Stimulated activated CD4-positive, alpha-beta T cell treated with anti-CD3 and anti-CD28 coated beads, Interleukin-1b, Interleukin-23, amount 100 ng/mL, for 48 hours (primary cell): ENCODE measurements around the gene LARGE2.

Source experiments
- DNase-seq: peaks from one replicate; pipeline ENCODE4 v3.0.0-alpha.2; 2020

The LARGE2 gene

GRCh38 chr11:45930951-45931570 is 8.6 kb downstream of the LARGE2 start:
- DNase-seq = no peak

GRCh38 chr11:45931739-45932138 is 9.3 kb downstream of the LARGE2 start:
- DNase-seq = no peak

- no peak for DNase-seq
Measured at GRCh38 chr11:45932217-45932616, 9.8 kb downstream of the LARGE2 start.

- no peak for DNase-seq
Measured at GRCh38 chr11:45933131-45933831, 10.8 kb downstream of the LARGE2 start.

GRCh38 chr11:45933846-45934579 is 11.6 kb downstream of the LARGE2 start:
- no peak for DNase-seq

- no peak for DNase-seq
Measured at GRCh38 chr11:45934580-45935318, 12.3 kb downstream of the LARGE2 start.

GRCh38 chr11:45935349-45936064 is 13.1 kb downstream of the LARGE2 start:
- DNase-seq = no peak

GRCh38 chr11:45936511-45937054 is 14.1 kb downstream of the LARGE2 start:
- DNase-seq = no peak

GRCh38 chr11:45937916-45938315 is 15.5 kb downstream of the LARGE2 start:
- DNase-seq = no peak

- no peak for DNase-seq
Measured at GRCh38 chr11:45939836-45940235, 17.4 kb downstream of the LARGE2 start.

GRCh38 chr11:45941285-45941684 is 18.8 kb downstream of the LARGE2 start:
- no peak for DNase-seq

GRCh38 chr11:45942381-45942780 is 19.9 kb downstream of the LARGE2 start:
- DNase-seq = no peak

GRCh38 chr11:45945397-45945999 is 23.0 kb downstream of the LARGE2 start:
- no peak for DNase-seq

- no peak for DNase-seq
Measured at GRCh38 chr11:45947885-45948284, 25.4 kb downstream of the LARGE2 start.

GRCh38 chr11:45948356-45948755 is 25.9 kb downstream of the LARGE2 start:
- no peak for DNase-seq

GRCh38 chr11:45949992-45950407 is 27.5 kb downstream of the LARGE2 start:
- no peak for DNase-seq

GRCh38 chr11:45959851-45960250 is 37.4 kb downstream of the LARGE2 start:
- DNase-seq = no peak

- DNase-seq = no peak
Measured at GRCh38 chr11:45960387-45961095, 38.1 kb downstream of the LARGE2 start.

GRCh38 chr11:45961751-45962240 is 39.3 kb downstream of the LARGE2 start:
- DNase-seq = no peak

- peak; percentile 56 for DNase-seq
Measured at GRCh38 chr11:45964911-45965389, 42.5 kb downstream of the LARGE2 start.

GRCh38 chr11:45967506-45967905 is 45.0 kb downstream of the LARGE2 start:
- DNase-seq = no peak
